Esophagus muscularis mucosa (tissue), 4 donors: ENCODE results near the gene PCNX4. TPM values are rescaled to one million over a fixed set of nuclear protein-coding genes. Genes with fewer than 3 reads are reported as not detected.
A peak's percentile ranks its signal among the peaks of the same experiment; 100 is the strongest.

ENCODE experiments used
- DNase-seq: peaks from one replicate; pipeline ENCODE4 v3.0.0-alpha.2; 2017; ENCODE audit errors: extremely low spot score
- H3K27ac ChIP-seq, 4 donors: fragments of 200-600 bp; sonication (generic); replicated peaks in 1 of 4; 1 replicate in 3 of 4; 2 replicates in 1 of 4; pipeline ENCODE4 v1.5.1; 2016 to 2019; ENCODE audit warnings: mild to moderate bottlenecking in 1 of 4
- H3K27me3 ChIP-seq, 4 donors: fragments of 200-600 bp; sonication (generic); one replicate each; pipeline versions ENCODE4 v1.5.1 to v1.6.0; 2016 to 2019
- H3K36me3 ChIP-seq, 4 donors: fragments of 200-600 bp; sonication (generic); one replicate each; pipeline ENCODE4 v1.5.1; 2016 to 2019
- H3K4me1 ChIP-seq, 4 donors: fragments of 200-600 bp; sonication (generic); one replicate each; pipeline ENCODE4 v1.5.1; 2016 to 2019
- H3K4me3 ChIP-seq, 4 donors: fragments of 200-600 bp; sonication (generic); 1 replicate in 2 of 4; 2 replicates in 2 of 4; pipeline ENCODE4 v1.5.1; 2016 to 2019; ENCODE audit warnings: mild to moderate bottlenecking in 4 of 4, moderate library complexity in 1 of 4
- H3K9me3 ChIP-seq, 4 donors: fragments of 200-600 bp; sonication (generic); 1 replicate in 3 of 4; 2 replicates in 1 of 4; pipeline ENCODE4 v1.5.1; 2016 to 2019
- EP300 ChIP-seq: sonication (generic); formaldehyde crosslinking; IDR thresholded peaks from one replicate; pipeline ENCODE4 v1.6.1; 2017; ENCODE audit warnings: antibody characterized with exemption
- POLR2A ChIP-seq: fragments of 450-650 bp; IDR thresholded peaks from one replicate; pipeline ENCODE4 v1.6.1; 2017; ENCODE audit warnings: antibody characterized with exemption, moderate library complexity, mild to moderate bottlenecking, low read depth
- POLR2AphosphoS5 ChIP-seq, 2 donors: sonication (generic); formaldehyde crosslinking; IDR thresholded peaks; one replicate each; pipeline ENCODE4 v1.6.1; 2017; ENCODE audit warnings: antibody characterized with exemption in 2 of 2
- WGBS: methylation state at CpG from one replicate; pipeline ENCODE4 v1.1.5; 2018; 5-methylcytosine and 5-hydroxymethylcytosine counted together
- intact Hi-C: fragments of 100-400 bp; cut with DNase I; formaldehyde crosslinking; loops from one replicate; pipeline ENCODE4 v1.15.1; 2023
- total RNA-seq, 4 donors: library from RNA; depleted of rRNA; stranded (reverse); fragments of >200 nt; gene quantifications; one replicate each; pipeline versions ENCODE4 v1.1.0 to v1.2.1, GENCODE V29; 2016
- TF ChIP-seq, protein P1 (sequence below), 3 experiments: fragments of 200-600 bp in 2 of 3; fragments of 450-650 bp in 1 of 3; sonication (generic) in 2 of 3; IDR thresholded peaks; one replicate each; pipeline ENCODE4 v1.5.1; 2017 to 2019; ENCODE audit warnings: antibody characterized with exemption in 3 of 3, mild to moderate bottlenecking in 2 of 3, moderate library complexity in 1 of 3

PCNX4 gene
- total RNA-seq, 4 donors from 2014 or later: 18.7 to 34.5 (median 26.3) TPM

DNA sequence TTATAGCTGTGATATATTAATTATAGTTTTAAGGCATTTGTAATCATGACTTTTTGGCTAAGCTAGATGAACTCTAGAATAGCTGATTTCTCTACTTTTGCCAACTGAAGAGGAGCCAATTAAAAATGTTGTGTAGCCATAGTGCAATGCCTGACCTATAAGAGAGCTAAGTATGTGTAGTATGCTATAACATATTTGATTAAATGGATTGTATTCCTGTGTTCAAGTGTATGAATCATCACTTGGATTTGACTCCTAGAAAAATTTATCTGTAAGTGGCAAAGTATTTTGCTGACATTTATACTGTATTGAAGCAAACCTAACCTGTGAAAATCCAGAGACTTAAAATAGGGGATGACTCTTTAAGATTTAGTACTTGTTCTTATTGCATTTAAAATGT lies 34.2 kb downstream of the PCNX4 start:
- Histone ChIP-seq H3K27ac (no peak overlapping the region), H3K4me3 (no peak overlapping the region), H3K27me3 (no peaks in the 10 kb centered on the region), H3K36me3 (peaks cover 32 to 88% (median 61%) of the 10 kb centered on the region in 4 donors), H3K4me1 (no peaks in the 10 kb centered on the region), H3K9me3 (no peaks in the 10 kb centered on the region)
- intact Hi-C loops: no loop called here
- no peak for TF ChIP-seq EP300
- TF ChIP-seq POLR2A: no peak
- TF ChIP-seq, protein P1, sequence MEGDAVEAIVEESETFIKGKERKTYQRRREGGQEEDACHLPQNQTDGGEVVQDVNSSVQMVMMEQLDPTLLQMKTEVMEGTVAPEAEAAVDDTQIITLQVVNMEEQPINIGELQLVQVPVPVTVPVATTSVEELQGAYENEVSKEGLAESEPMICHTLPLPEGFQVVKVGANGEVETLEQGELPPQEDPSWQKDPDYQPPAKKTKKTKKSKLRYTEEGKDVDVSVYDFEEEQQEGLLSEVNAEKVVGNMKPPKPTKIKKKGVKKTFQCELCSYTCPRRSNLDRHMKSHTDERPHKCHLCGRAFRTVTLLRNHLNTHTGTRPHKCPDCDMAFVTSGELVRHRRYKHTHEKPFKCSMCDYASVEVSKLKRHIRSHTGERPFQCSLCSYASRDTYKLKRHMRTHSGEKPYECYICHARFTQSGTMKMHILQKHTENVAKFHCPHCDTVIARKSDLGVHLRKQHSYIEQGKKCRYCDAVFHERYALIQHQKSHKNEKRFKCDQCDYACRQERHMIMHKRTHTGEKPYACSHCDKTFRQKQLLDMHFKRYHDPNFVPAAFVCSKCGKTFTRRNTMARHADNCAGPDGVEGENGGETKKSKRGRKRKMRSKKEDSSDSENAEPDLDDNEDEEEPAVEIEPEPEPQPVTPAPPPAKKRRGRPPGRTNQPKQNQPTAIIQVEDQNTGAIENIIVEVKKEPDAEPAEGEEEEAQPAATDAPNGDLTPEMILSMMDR (IDR thresholded peaks at IDR 0.05): no peak
- no peak for TF ChIP-seq POLR2AphosphoS5 (IDR thresholded peaks at IDR 0.05)
- no peak for DNase-seq

DNA sequence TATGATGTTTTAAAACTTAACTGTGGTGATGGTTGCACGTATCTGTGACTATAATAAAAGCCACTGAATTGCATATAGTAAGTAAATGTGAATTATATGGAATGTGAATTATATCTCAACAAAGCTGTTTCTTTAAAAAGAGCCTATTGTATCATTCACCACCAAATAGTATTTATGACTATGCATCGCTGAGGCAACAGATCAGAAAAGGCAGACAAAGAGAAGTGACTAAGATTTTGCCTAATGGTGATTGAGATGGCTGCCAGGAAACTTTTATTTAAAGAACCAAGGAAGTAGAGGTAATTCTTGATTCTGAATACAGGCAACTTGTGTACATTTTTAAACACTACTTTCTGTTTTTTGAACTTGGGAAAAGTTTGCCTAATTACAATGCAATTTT lies 41.8 kb downstream of the PCNX4 start:
- no peaks in the 10 kb centered on the region for H3K27me3 ChIP-seq
- H3K27ac ChIP-seq: no peak overlapping the region
- no peak for DNase-seq
- no peaks in the 10 kb centered on the region for H3K4me1 ChIP-seq
- intact Hi-C loops: no loop called here
- H3K36me3 ChIP-seq: peaks cover 0 to 14% (median 7%) of the 10 kb centered on the region in 4 donors
- no peak overlapping the region for H3K4me3 ChIP-seq
- TF ChIP-seq POLR2AphosphoS5 (IDR thresholded peaks at IDR 0.05) (no peak), POLR2A (no peak), EP300 (no peak)
- TF ChIP-seq, protein P1 (IDR thresholded peaks at IDR 0.05): no peak
- 86% methylated on average over 2 of the region's 2 CpGs for WGBS
- H3K9me3 ChIP-seq: no peaks in the 10 kb centered on the region

DNA sequence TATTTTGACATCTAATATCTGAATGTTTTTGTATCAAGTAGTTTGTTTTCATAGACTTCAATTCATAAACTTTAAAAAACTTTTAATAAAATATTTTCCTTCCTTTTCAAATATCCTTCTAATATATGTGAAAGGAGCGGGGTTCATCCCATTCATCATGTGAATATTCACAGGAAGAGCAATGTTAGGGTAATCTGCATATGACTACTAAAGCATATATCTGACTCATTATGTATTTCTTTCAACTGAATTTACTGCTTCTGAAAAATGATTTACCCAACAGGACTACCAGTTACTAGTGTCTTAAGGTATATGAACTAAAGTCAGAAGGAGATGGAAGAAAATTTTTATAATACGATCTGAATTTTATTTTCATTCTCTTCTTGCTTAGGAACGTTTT lies 43.0 kb downstream of the PCNX4 start:
- H3K27me3 ChIP-seq: no peaks in the 10 kb centered on the region
- intact Hi-C loops: no loop called here
- no peak overlapping the region for H3K27ac ChIP-seq
- H3K4me1 ChIP-seq: no peaks in the 10 kb centered on the region
- 93% methylated on average over 3 of the region's 3 CpGs for WGBS
- no peak overlapping the region for H3K4me3 ChIP-seq
- H3K9me3 ChIP-seq: no peaks in the 10 kb centered on the region
- H3K36me3 ChIP-seq: peaks cover 0 to 7% (median 3%) of the 10 kb centered on the region in 4 donors
- TF ChIP-seq POLR2A (no peak), EP300 (no peak), POLR2AphosphoS5 (IDR thresholded peaks at IDR 0.05) (no peak)
- TF ChIP-seq, protein P1 (IDR thresholded peaks at IDR 0.05): no peak
- no peak for DNase-seq

DNA sequence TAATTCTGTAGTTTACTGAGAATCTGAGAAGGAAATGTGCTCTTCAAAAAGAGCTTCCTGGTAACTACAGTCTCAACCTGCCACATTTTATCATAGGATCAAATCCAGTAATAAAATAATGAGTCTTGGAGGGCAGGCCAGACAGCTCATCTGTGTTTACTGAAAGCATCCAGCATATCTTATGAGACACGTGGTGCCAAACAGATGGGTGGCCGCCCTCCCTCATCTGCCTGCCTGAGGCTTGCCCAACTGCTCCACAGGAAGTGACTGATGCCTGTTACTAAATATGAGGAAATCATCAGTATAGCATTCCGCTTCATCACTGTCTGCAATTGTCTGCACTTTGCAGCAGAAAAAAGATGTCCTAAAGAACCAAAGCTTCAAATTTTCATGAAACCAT lies 60.0 kb downstream of the PCNX4 start:
- H3K9me3 ChIP-seq: no peaks in the 10 kb centered on the region
- peaks cover 0 to 71% (median 49%) of the 10 kb centered on the region in 4 donors for H3K36me3 ChIP-seq
- WGBS: 34% methylated on average over 3 of the region's 3 CpGs
- peak; percentile 95 for DNase-seq
- H3K4me3 ChIP-seq: no peak overlapping the region
- intact Hi-C loops: no loop called here
- TF ChIP-seq POLR2AphosphoS5 (IDR thresholded peaks at IDR 0.05) (peak; percentile 54 to 63), EP300 (no peak), POLR2A (no peak)
- TF ChIP-seq, protein P1 (IDR thresholded peaks at IDR 0.05): no peak
- no peaks in the 10 kb centered on the region for H3K27me3 ChIP-seq
- peaks cover 17 to 25% (median 25%) of the 10 kb centered on the region in 4 donors for H3K4me1 ChIP-seq
- peak overlapping the region in 3 of 4 donors; percentile 20 to 59 (median 32) for H3K27ac ChIP-seq

DNA sequence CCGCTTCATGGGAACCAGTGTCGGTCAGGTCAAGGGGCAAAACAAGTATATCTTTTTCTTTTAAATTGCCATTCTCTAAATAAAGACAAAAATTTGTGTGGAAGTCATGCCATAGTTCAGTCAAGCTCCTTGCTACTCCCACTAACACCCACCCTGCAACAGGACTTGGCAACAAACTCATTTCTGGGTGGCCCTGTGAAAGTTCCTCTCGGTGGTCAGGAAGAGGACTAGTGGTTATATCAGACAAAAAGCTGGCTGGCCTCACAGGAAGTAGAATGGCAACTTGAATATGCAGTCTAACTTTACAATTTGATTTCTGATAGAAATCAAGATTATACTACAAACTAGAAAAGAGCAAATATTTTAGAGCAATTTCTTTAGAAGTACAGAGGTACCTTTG lies 62.3 kb downstream of the PCNX4 start:
- Histone ChIP-seq H3K9me3 (no peaks in the 10 kb centered on the region), H3K36me3 (peaks cover 0 to 50% (median 33%) of the 10 kb centered on the region in 4 donors), H3K4me1 (peaks cover 17 to 30% (median 25%) of the 10 kb centered on the region in 4 donors), H3K27me3 (no peaks in the 10 kb centered on the region), H3K27ac (no peak overlapping the region), H3K4me3 (no peak overlapping the region)
- TF ChIP-seq POLR2A (no peak), EP300 (no peak), POLR2AphosphoS5 (IDR thresholded peaks at IDR 0.05) (no peak)
- TF ChIP-seq, protein P1 (IDR thresholded peaks at IDR 0.05): no peak
- WGBS: 96% methylated on average over 3 of the region's 3 CpGs
- DNase-seq: no peak
- intact Hi-C loops: no loop called here
